Neuronal stem cell (in vitro differentiated cells): ENCODE data around the gene INTS1.
A peak's percentile ranks its signal among the peaks of the same experiment; 100 is the strongest.

ENCODE experiments used
- DNase-seq: peaks from one replicate; pipeline ENCODE4 v3.0.0-alpha.2; 2013; ENCODE audit warnings: low spot score
- H2AFZ ChIP-seq: one replicate; pipeline ENCODE4 v1.6.1; 2013; ENCODE audit warnings: mild to moderate bottlenecking, low read length, inconsistent platforms
- H2AK5ac ChIP-seq: 2 replicates; pipeline ENCODE4 v1.6.1; 2013; ENCODE audit warnings: low read depth, mild to moderate bottlenecking, inconsistent platforms, low read length, moderate library complexity, mixed read lengths
- H2BK120ac ChIP-seq: 2 replicates; pipeline ENCODE4 v1.6.1; 2013; ENCODE audit warnings: low read depth, mild to moderate bottlenecking, inconsistent platforms, low read length, moderate library complexity, mixed read lengths
- H2BK12ac ChIP-seq: one replicate; pipeline ENCODE4 v1.6.1; 2013; ENCODE audit warnings: low read length, inconsistent platforms
- H2BK15ac ChIP-seq: 2 replicates; pipeline ENCODE4 v1.6.1; 2013; ENCODE audit warnings: mild to moderate bottlenecking, low read length, inconsistent platforms, mixed read lengths
- H2BK5ac ChIP-seq: one replicate; pipeline ENCODE4 v1.6.1; 2013; ENCODE audit warnings: inconsistent platforms, mild to moderate bottlenecking, low read length, moderate library complexity
- H3K14ac ChIP-seq: one replicate; pipeline ENCODE4 v1.6.1; 2013; ENCODE audit warnings: low read length, inconsistent platforms
- H3K18ac ChIP-seq: 2 replicates; pipeline ENCODE4 v1.6.1; 2013; ENCODE audit warnings: low read length, inconsistent platforms
- H3K23ac ChIP-seq: 2 replicates; pipeline ENCODE4 v1.6.1; 2013; ENCODE audit warnings: low read depth, mild to moderate bottlenecking, mixed read lengths, low read length, inconsistent platforms; ENCODE audit not compliant: poor library complexity
- H3K27ac ChIP-seq: replicated peaks from 3 replicates; pipeline ENCODE4 v1.5.1; 2013; ENCODE audit warnings: low read length, inconsistent platforms
- H3K27me3 ChIP-seq, 3 experiments: 2 replicates each; pipeline ENCODE4 v1.6.1; 2013; ENCODE audit warnings: low read length in 3 of 3, mild to moderate bottlenecking in 2 of 3, inconsistent platforms in 1 of 3, low read depth in 1 of 3, mixed read lengths in 1 of 3, moderate library complexity in 1 of 3; ENCODE audit not compliant: control insufficient read depth in 3 of 3, insufficient read depth in 3 of 3
- H3K36me3 ChIP-seq, 2 donors: replicated peaks in 1 of 2; 2 replicates each; pipeline ENCODE4 v1.6.1; 2013; ENCODE audit warnings: low read length in 2 of 2; ENCODE audit not compliant: control insufficient read depth in 2 of 2, insufficient read depth in 2 of 2
- H3K4ac ChIP-seq: 2 replicates; pipeline ENCODE4 v1.6.1; 2013; ENCODE audit warnings: inconsistent platforms, mild to moderate bottlenecking, low read length, moderate library complexity
- H3K4me1 ChIP-seq, 2 donors: 1 replicate in 1 of 2; 2 replicates in 1 of 2; pipeline ENCODE4 v1.6.1; 2013; ENCODE audit warnings: low read length in 2 of 2, low read depth in 1 of 2; ENCODE audit not compliant: control insufficient read depth in 2 of 2, insufficient read depth in 1 of 2
- H3K4me2 ChIP-seq: one replicate; pipeline ENCODE4 v1.6.1; 2013; ENCODE audit warnings: mild to moderate bottlenecking, low read length, inconsistent platforms; ENCODE audit not compliant: insufficient read depth, poor library complexity, severe bottlenecking
- H3K4me3 ChIP-seq, 2 donors: 2 replicates each; pipeline ENCODE4 v1.5.1; 2013; ENCODE audit warnings: low read length in 2 of 2, mild to moderate bottlenecking in 2 of 2, inconsistent platforms in 1 of 2, moderate library complexity in 1 of 2
- H3K79me1 ChIP-seq: one replicate; pipeline ENCODE4 v1.6.1; 2013; ENCODE audit warnings: low read depth, mild to moderate bottlenecking, inconsistent platforms, low read length, moderate library complexity
- H3K9ac ChIP-seq: one replicate; pipeline ENCODE4 v1.6.1; 2013; ENCODE audit warnings: mild to moderate bottlenecking, low read depth, low read length, inconsistent platforms; ENCODE audit not compliant: poor library complexity
- H3K9me3 ChIP-seq, 2 donors: replicated peaks in 1 of 2; 2 replicates each; pipeline versions ENCODE3 to v1.6.1; 2013; ENCODE audit warnings: low read length in 2 of 2, mild to moderate bottlenecking in 2 of 2, inconsistent platforms in 1 of 2, low read depth in 1 of 2, mixed read lengths in 1 of 2, moderate library complexity in 1 of 2; ENCODE audit not compliant: control insufficient read depth in 2 of 2, insufficient read depth in 1 of 2
- H4K8ac ChIP-seq: one replicate; pipeline ENCODE4 v1.6.1; 2013; ENCODE audit warnings: low read depth, mild to moderate bottlenecking, inconsistent platforms, low read length, moderate library complexity
- H4K91ac ChIP-seq: one replicate; pipeline ENCODE4 v1.6.1; 2013; ENCODE audit warnings: low read length, low read depth, mild to moderate bottlenecking, inconsistent platforms; ENCODE audit not compliant: poor library complexity
- WGBS, 2 donors: extraction: QIAGEN DNeasy Blood & Tissue Kit; methylation state at CpG; one replicate each; pipeline ENCODE4 v1.1.7; 2013; ENCODE audit warnings: missing lambda C conversion rate in 2 of 2, mixed read lengths in 1 of 2; ENCODE audit not compliant: insufficient read length in 2 of 2, insufficient replicate concordance in 1 of 2; ENCODE audit errors: extremely low coverage in 2 of 2; 5-methylcytosine and 5-hydroxymethylcytosine counted together

The INTS1 gene

GRCh38 chr7:1483079-1483478, 21.1 kb downstream of the INTS1 start:
- Histone ChIP-seq H3K4me3 (no peak overlapping the region), H3K9me3 (no peaks in the 10 kb centered on the region), H2BK15ac (no peak overlapping the region), H2BK12ac (no peak overlapping the region), H2AFZ (no peak overlapping the region), H4K91ac (no peak overlapping the region), H2BK5ac (peak overlapping the region; percentile 29), H3K36me3 (peaks cover 48 to 93% of the 10 kb centered on the region in 2 donors), H3K27me3 (no peaks in the 10 kb centered on the region), H3K4ac (no peak overlapping the region), H3K79me1 (peaks cover 6% of the 10 kb centered on the region), H3K27ac (no peak overlapping the region), H3K18ac (no peak overlapping the region), H4K8ac (no peak overlapping the region), H2BK120ac (no peak overlapping the region), H3K4me2 (no peak overlapping the region), H3K14ac (no peak overlapping the region), H2AK5ac (no peak overlapping the region), H3K4me1 (no peaks in the 10 kb centered on the region), H3K9ac (no peak overlapping the region), H3K23ac (no peak overlapping the region)
- WGBS, 2 donors = no CpG with 5 or more reads among the region's 22 CpGs
- no peak for DNase-seq

DNA sequence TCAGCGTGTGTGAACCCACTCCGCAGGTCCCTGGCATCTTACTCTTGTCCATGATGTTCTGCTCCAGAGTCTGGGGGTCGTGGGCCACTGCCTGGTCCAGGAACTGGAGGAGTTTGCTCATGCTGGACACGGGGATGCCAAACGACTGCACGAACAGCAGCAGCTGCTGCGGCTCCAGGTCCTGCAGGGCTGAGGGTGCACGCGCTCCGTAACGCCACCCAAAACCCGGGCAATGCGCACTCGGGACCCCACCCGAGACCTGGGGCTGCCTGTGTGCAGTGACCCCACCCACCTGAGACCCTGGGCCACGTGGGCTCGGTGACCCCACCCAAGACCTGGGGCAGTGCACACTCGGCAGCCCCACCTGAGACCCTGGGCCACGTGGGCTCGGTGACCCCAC, 22.9 kb downstream of the INTS1 start:
- Histone ChIP-seq H2AFZ (no peak overlapping the region), H3K4me3 (no peak overlapping the region), H3K9ac (no peak overlapping the region), H2BK12ac (no peak overlapping the region), H3K9me3 (no peaks in the 10 kb centered on the region), H3K27me3 (no peaks in the 10 kb centered on the region), H3K18ac (no peak overlapping the region), H3K27ac (no peak overlapping the region), H2AK5ac (no peak overlapping the region), H3K23ac (no peak overlapping the region), H3K4ac (no peak overlapping the region), H3K4me2 (no peak overlapping the region), H2BK15ac (no peak overlapping the region), H3K36me3 (peaks cover 47 to 94% of the 10 kb centered on the region in 2 donors), H2BK120ac (no peak overlapping the region), H3K79me1 (peaks cover 4% of the 10 kb centered on the region), H3K14ac (peak overlapping the region; percentile 38), H2BK5ac (no peak overlapping the region), H4K8ac (no peak overlapping the region), H3K4me1 (no peaks in the 10 kb centered on the region), H4K91ac (no peak overlapping the region)
- no CpG with 5 or more reads among the region's 20 CpGs for WGBS, 2 donors
- no peak for DNase-seq

DNA sequence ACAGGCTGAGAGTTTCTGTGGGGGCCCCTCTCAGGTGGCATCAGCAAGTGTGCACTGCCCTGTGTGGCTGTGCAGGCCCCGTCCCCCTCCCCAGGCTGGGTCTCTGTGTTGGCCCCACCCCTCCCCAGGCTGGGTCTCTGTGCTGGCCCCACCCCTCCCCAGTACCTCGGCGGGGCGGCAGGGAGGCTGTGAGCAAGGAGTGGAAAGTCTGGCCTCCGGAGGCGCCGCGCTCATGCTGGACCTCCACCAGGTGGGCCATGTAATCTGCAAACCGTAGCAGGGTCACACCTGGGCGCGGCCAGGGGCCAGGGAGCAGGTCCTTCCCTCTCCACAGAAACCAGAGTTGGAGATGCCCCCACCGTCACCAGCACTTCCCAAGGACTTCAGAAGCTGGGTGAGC, 23.5 kb downstream of the INTS1 start:
- no peaks in the 10 kb centered on the region for H3K9me3 ChIP-seq

GRCh38 chr7:1479287-1479686, 24.9 kb downstream of the INTS1 start:
- no peak overlapping the region for H2BK15ac ChIP-seq
- no peaks in the 10 kb centered on the region for H3K27me3 ChIP-seq
- no peak overlapping the region for H2BK120ac ChIP-seq
- H3K36me3 ChIP-seq = peaks cover 47 to 85% of the 10 kb centered on the region in 2 donors
- no peak overlapping the region for H3K14ac ChIP-seq
- no peak overlapping the region for H4K91ac ChIP-seq
- DNase-seq = no peak
- no peak overlapping the region for H3K4ac ChIP-seq
- H3K79me1 ChIP-seq = peaks cover 4% of the 10 kb centered on the region
- H3K27ac ChIP-seq = no peak overlapping the region
- H3K4me3 ChIP-seq = no peak overlapping the region
- H3K23ac ChIP-seq = no peak overlapping the region
- no peak overlapping the region for H4K8ac ChIP-seq
- H3K4me2 ChIP-seq = no peak overlapping the region
- no peak overlapping the region for H2AK5ac ChIP-seq
- H3K9ac ChIP-seq = no peak overlapping the region
- H2AFZ ChIP-seq = no peak overlapping the region
- no peak overlapping the region for H3K18ac ChIP-seq
- H3K9me3 ChIP-seq = no peaks in the 10 kb centered on the region
- H2BK12ac ChIP-seq = no peak overlapping the region
- H3K4me1 ChIP-seq = no peaks in the 10 kb centered on the region
- H2BK5ac ChIP-seq = no peak overlapping the region
- WGBS, 2 donors = no CpG with 5 or more reads among the region's 24 CpGs

More for the DNA sequence above, 23.5 kb downstream of the INTS1 start:
- no peak overlapping the region for H3K27ac ChIP-seq
- no peaks in the 10 kb centered on the region for H3K4me1 ChIP-seq
- no peak overlapping the region for H3K4me2 ChIP-seq
- H3K4me3 ChIP-seq = no peak overlapping the region
- H3K36me3 ChIP-seq = peaks cover 50 to 89% of the 10 kb centered on the region in 2 donors
- no peak for DNase-seq
- H2BK120ac ChIP-seq = no peak overlapping the region
- no peak overlapping the region for H2BK15ac ChIP-seq
- peaks cover 4% of the 10 kb centered on the region for H3K79me1 ChIP-seq
- no peak overlapping the region for H2AFZ ChIP-seq
- H3K18ac ChIP-seq = no peak overlapping the region
- no peak overlapping the region for H2BK12ac ChIP-seq
- no peaks in the 10 kb centered on the region for H3K27me3 ChIP-seq
- H3K14ac ChIP-seq = no peak overlapping the region
- H2BK5ac ChIP-seq = no peak overlapping the region
- no peak overlapping the region for H2AK5ac ChIP-seq
- H3K9ac ChIP-seq = peak overlapping the region; percentile 44
- WGBS, 2 donors = no CpG with 5 or more reads among the region's 12 CpGs
- H4K8ac ChIP-seq = no peak overlapping the region
- H3K23ac ChIP-seq = no peak overlapping the region
- H4K91ac ChIP-seq = no peak overlapping the region
- no peak overlapping the region for H3K4ac ChIP-seq
